ENCODE data around the gene DHRS7. TPM values are rescaled to one million over a fixed set of nuclear protein-coding genes. Genes with fewer than 3 reads are reported as not detected.

Gene DHRS7
- total and polyA plus RNA-seq, 2 experiments from 2014 or later = 55.0 to 88.9 TPM

DNA sequence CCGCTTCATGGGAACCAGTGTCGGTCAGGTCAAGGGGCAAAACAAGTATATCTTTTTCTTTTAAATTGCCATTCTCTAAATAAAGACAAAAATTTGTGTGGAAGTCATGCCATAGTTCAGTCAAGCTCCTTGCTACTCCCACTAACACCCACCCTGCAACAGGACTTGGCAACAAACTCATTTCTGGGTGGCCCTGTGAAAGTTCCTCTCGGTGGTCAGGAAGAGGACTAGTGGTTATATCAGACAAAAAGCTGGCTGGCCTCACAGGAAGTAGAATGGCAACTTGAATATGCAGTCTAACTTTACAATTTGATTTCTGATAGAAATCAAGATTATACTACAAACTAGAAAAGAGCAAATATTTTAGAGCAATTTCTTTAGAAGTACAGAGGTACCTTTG lies 11.2 kb downstream of the DHRS7 start:
- no peak for DNase-seq
- Histone ChIP-seq H3K4me1 (ENCODE audit: insufficient read depth) (peaks cover 15% of the 10 kb centered on the region), H4K20me1 (ENCODE audit: insufficient read depth) (no peaks in the 10 kb centered on the region), H3K9me2 (ENCODE audit: insufficient read depth) (no peaks in the 10 kb centered on the region), H3F3A (ENCODE audit: insufficient read depth) (peaks cover 26% of the 10 kb centered on the region), H3K9me3 (ENCODE audit: low read depth) (no peaks in the 10 kb centered on the region), H3K36me3 (ENCODE audit: low read depth) (peaks cover 19% of the 10 kb centered on the region), H3K4me2 (ENCODE audit: unreplicated experiment) (no peak overlapping the region), H2AFZ (no peak overlapping the region), H3K9ac (no peak overlapping the region), H3K79me2 (ENCODE audit: insufficient read depth) (peaks cover 42% of the 10 kb centered on the region), H3K27ac (no peak overlapping the region), H3K27me3 (replicated peaks; ENCODE audit: insufficient read depth) (no peaks in the 10 kb centered on the region), H3K4me3 (no peak overlapping the region)
- TF ChIP-seq EZH2phosphoT487 (IDR thresholded peaks at IDR 0.05; ENCODE audit: insufficient read depth, low read depth) (no peak), EZH2 (IDR thresholded peaks at IDR 0.05; ENCODE audit: insufficient read depth, poor library complexity, severe bottlenecking) (no peak)
- WGBS, 2 experiments (ENCODE audit: low coverage in 1 of 2, low lambda C conversion rate in 2 of 2, missing lambda C conversion rate in 2 of 2) = 96 to 99% methylated on average over 3 of the region's 3 CpGs
- in situ Hi-C loops (cut with MboI) = no loop called here

DNA sequence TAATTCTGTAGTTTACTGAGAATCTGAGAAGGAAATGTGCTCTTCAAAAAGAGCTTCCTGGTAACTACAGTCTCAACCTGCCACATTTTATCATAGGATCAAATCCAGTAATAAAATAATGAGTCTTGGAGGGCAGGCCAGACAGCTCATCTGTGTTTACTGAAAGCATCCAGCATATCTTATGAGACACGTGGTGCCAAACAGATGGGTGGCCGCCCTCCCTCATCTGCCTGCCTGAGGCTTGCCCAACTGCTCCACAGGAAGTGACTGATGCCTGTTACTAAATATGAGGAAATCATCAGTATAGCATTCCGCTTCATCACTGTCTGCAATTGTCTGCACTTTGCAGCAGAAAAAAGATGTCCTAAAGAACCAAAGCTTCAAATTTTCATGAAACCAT lies 13.5 kb downstream of the DHRS7 start:
- Histone ChIP-seq H3K36me3 (ENCODE audit: low read depth) (peaks cover 24% of the 10 kb centered on the region), H3K9me3 (ENCODE audit: low read depth) (no peaks in the 10 kb centered on the region), H3K27ac (peak overlapping the region; percentile 92), H3K4me1 (ENCODE audit: insufficient read depth) (peaks cover 15% of the 10 kb centered on the region), H3K27me3 (replicated peaks; ENCODE audit: insufficient read depth) (no peaks in the 10 kb centered on the region), H3K9me2 (ENCODE audit: insufficient read depth) (no peaks in the 10 kb centered on the region), H4K20me1 (ENCODE audit: insufficient read depth) (no peaks in the 10 kb centered on the region), H3K4me3 (peak overlapping the region; percentile 17; the same call in 1 of the 2 replicates), H2AFZ (no peak overlapping the region), H3K79me2 (ENCODE audit: insufficient read depth) (peaks cover 19% of the 10 kb centered on the region), H3K4me2 (ENCODE audit: unreplicated experiment) (peak overlapping the region; percentile 66), H3F3A (ENCODE audit: insufficient read depth) (peaks cover 26% of the 10 kb centered on the region), H3K9ac (peak overlapping the region; percentile 49)
- DNase-seq = peak; percentile 97
- TF ChIP-seq EZH2 (IDR thresholded peaks at IDR 0.05; ENCODE audit: insufficient read depth, poor library complexity, severe bottlenecking) (no peak), EZH2phosphoT487 (IDR thresholded peaks at IDR 0.05; ENCODE audit: insufficient read depth, low read depth) (no peak)
- in situ Hi-C loops (cut with MboI) = no loop called here
- 0 to 2% methylated on average over 3 of the region's 3 CpGs for WGBS, 2 experiments (ENCODE audit: low coverage in 1 of 2, low lambda C conversion rate in 2 of 2, missing lambda C conversion rate in 2 of 2)

DNA sequence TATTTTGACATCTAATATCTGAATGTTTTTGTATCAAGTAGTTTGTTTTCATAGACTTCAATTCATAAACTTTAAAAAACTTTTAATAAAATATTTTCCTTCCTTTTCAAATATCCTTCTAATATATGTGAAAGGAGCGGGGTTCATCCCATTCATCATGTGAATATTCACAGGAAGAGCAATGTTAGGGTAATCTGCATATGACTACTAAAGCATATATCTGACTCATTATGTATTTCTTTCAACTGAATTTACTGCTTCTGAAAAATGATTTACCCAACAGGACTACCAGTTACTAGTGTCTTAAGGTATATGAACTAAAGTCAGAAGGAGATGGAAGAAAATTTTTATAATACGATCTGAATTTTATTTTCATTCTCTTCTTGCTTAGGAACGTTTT lies 30.5 kb downstream of the DHRS7 start:
- H3K4me1 ChIP-seq (ENCODE audit: insufficient read depth) = no peaks in the 10 kb centered on the region
- no peaks in the 10 kb centered on the region for H3F3A ChIP-seq (ENCODE audit: insufficient read depth)
- in situ Hi-C loops (cut with MboI) = no loop called here
- no peak overlapping the region for H3K9ac ChIP-seq
- no peaks in the 10 kb centered on the region for H3K27me3 ChIP-seq (replicated peaks; ENCODE audit: insufficient read depth)
- no peaks in the 10 kb centered on the region for H3K9me2 ChIP-seq (ENCODE audit: insufficient read depth)
- H3K9me3 ChIP-seq (ENCODE audit: low read depth) = no peaks in the 10 kb centered on the region
- DNase-seq = no peak
- WGBS, 2 experiments (ENCODE audit: low coverage in 1 of 2, low lambda C conversion rate in 2 of 2, missing lambda C conversion rate in 2 of 2) = 94 to 97% methylated on average over 3 of the region's 3 CpGs
- no peak overlapping the region for H3K4me3 ChIP-seq
- no peaks in the 10 kb centered on the region for H4K20me1 ChIP-seq (ENCODE audit: insufficient read depth)
- no peak overlapping the region for H3K27ac ChIP-seq
- peaks cover 9% of the 10 kb centered on the region for H3K36me3 ChIP-seq (ENCODE audit: low read depth)
- no peak overlapping the region for H3K4me2 ChIP-seq (ENCODE audit: unreplicated experiment)
- TF ChIP-seq EZH2phosphoT487 (IDR thresholded peaks at IDR 0.05; ENCODE audit: insufficient read depth, low read depth) = no peak
- H2AFZ ChIP-seq = no peak overlapping the region
- H3K79me2 ChIP-seq (ENCODE audit: insufficient read depth) = no peaks in the 10 kb centered on the region

DNA sequence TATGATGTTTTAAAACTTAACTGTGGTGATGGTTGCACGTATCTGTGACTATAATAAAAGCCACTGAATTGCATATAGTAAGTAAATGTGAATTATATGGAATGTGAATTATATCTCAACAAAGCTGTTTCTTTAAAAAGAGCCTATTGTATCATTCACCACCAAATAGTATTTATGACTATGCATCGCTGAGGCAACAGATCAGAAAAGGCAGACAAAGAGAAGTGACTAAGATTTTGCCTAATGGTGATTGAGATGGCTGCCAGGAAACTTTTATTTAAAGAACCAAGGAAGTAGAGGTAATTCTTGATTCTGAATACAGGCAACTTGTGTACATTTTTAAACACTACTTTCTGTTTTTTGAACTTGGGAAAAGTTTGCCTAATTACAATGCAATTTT lies 31.7 kb downstream of the DHRS7 start:
- H3K9me2 ChIP-seq (ENCODE audit: insufficient read depth) = no peaks in the 10 kb centered on the region
- WGBS, 2 experiments (ENCODE audit: low coverage in 1 of 2, low lambda C conversion rate in 2 of 2, missing lambda C conversion rate in 2 of 2) = 83 to 85% methylated on average over 2 of the region's 2 CpGs
- H3K9me3 ChIP-seq (ENCODE audit: low read depth) = no peaks in the 10 kb centered on the region
- in situ Hi-C loops (cut with MboI) = no loop called here
- H2AFZ ChIP-seq = no peak overlapping the region
- H3K4me3 ChIP-seq = no peak overlapping the region
- no peak overlapping the region for H3K9ac ChIP-seq
- H4K20me1 ChIP-seq (ENCODE audit: insufficient read depth) = no peaks in the 10 kb centered on the region
- H3K27me3 ChIP-seq (replicated peaks; ENCODE audit: insufficient read depth) = no peaks in the 10 kb centered on the region
- H3K4me1 ChIP-seq (ENCODE audit: insufficient read depth) = no peaks in the 10 kb centered on the region
- H3F3A ChIP-seq (ENCODE audit: insufficient read depth) = no peaks in the 10 kb centered on the region
- H3K36me3 ChIP-seq (ENCODE audit: low read depth) = peaks cover 17% of the 10 kb centered on the region
- DNase-seq = peak; percentile 53
- no peak overlapping the region; the same call in 1 of the 2 replicates for H3K27ac ChIP-seq
- H3K79me2 ChIP-seq (ENCODE audit: insufficient read depth) = no peaks in the 10 kb centered on the region
- H3K4me2 ChIP-seq (ENCODE audit: unreplicated experiment) = no peak overlapping the region
- TF ChIP-seq EZH2phosphoT487 (IDR thresholded peaks at IDR 0.05; ENCODE audit: insufficient read depth, low read depth) (no peak), EZH2 (IDR thresholded peaks at IDR 0.05; ENCODE audit: insufficient read depth, poor library complexity, severe bottlenecking) (no peak)

DNA sequence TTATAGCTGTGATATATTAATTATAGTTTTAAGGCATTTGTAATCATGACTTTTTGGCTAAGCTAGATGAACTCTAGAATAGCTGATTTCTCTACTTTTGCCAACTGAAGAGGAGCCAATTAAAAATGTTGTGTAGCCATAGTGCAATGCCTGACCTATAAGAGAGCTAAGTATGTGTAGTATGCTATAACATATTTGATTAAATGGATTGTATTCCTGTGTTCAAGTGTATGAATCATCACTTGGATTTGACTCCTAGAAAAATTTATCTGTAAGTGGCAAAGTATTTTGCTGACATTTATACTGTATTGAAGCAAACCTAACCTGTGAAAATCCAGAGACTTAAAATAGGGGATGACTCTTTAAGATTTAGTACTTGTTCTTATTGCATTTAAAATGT lies 39.3 kb downstream of the DHRS7 start:
- no peaks in the 10 kb centered on the region for H3K4me1 ChIP-seq (ENCODE audit: insufficient read depth)
- DNase-seq = no peak
- peaks cover 79% of the 10 kb centered on the region for H3K36me3 ChIP-seq (ENCODE audit: low read depth)

More for the DNA sequence above, 39.3 kb downstream of the DHRS7 start:
- no peaks in the 10 kb centered on the region for H4K20me1 ChIP-seq (ENCODE audit: insufficient read depth)
- no peaks in the 10 kb centered on the region for H3K9me2 ChIP-seq (ENCODE audit: insufficient read depth)
- no peak overlapping the region for H3K4me3 ChIP-seq
- no peaks in the 10 kb centered on the region for H3K27me3 ChIP-seq (replicated peaks; ENCODE audit: insufficient read depth)
- in situ Hi-C loops (cut with MboI) = no loop called here
- peaks cover 5% of the 10 kb centered on the region; the same call in 1 of the 2 replicates for H3F3A ChIP-seq (ENCODE audit: insufficient read depth)
- no peaks in the 10 kb centered on the region for H3K79me2 ChIP-seq (ENCODE audit: insufficient read depth)
- no peaks in the 10 kb centered on the region for H3K9me3 ChIP-seq (ENCODE audit: low read depth)
- H3K27ac ChIP-seq = no peak overlapping the region
- no peak overlapping the region for H2AFZ ChIP-seq
- no peak overlapping the region for H3K9ac ChIP-seq
- TF ChIP-seq EZH2phosphoT487 (IDR thresholded peaks at IDR 0.05; ENCODE audit: insufficient read depth, low read depth) (no peak), EZH2 (IDR thresholded peaks at IDR 0.05; ENCODE audit: insufficient read depth, poor library complexity, severe bottlenecking) (no peak)
- no peak overlapping the region for H3K4me2 ChIP-seq (ENCODE audit: unreplicated experiment)
